HFFc6 (cell line): ENCODE data around the gene SBNO2. TPM values are rescaled to one million over a fixed set of nuclear protein-coding genes. Genes with fewer than 3 reads are reported as not detected.

ENCODE experiments used
- DNase-seq: peaks from one replicate; pipeline ENCODE4 v3.0.0-alpha.2; 2018
- H3K27ac Mint-ChIP-seq: 2 replicates; pipeline ENCODE4 v1.8.0; 2020; ENCODE audit warnings: mild to moderate bottlenecking, mixed read lengths
- H3K27me3 Mint-ChIP-seq: 2 replicates; pipeline ENCODE4 v1.8.0; 2021; ENCODE audit warnings: mild to moderate bottlenecking, moderate library complexity, mixed read lengths; ENCODE audit not compliant: insufficient read depth
- H3K36me3 Mint-ChIP-seq: 2 replicates; pipeline ENCODE4 v1.8.0; 2021; ENCODE audit warnings: low read depth, mixed read lengths
- H3K4me1 Mint-ChIP-seq: 2 replicates; pipeline ENCODE4 v1.8.0; 2020; ENCODE audit warnings: low read depth, mixed read lengths
- H3K4me3 Mint-ChIP-seq: 2 replicates; pipeline ENCODE4 v1.8.0; 2020; ENCODE audit warnings: mild to moderate bottlenecking, moderate library complexity, mixed read lengths
- H3K9me3 Mint-ChIP-seq: 2 replicates; pipeline ENCODE4 v1.8.0; 2020; ENCODE audit warnings: mild to moderate bottlenecking, mixed read lengths
- total RNA-seq, 6 experiments: library from RNA; stranded (reverse); fragmentation: NEBNext Ultra II Directional; extraction: Animal tissue kit (Norgen Biotek cat#: 25700); gene quantifications; 2 replicates in 1 of 6; 3 replicates in 5 of 6; pipeline ENCODE4 v1.2.3, GENCODE V29; 2021
- TF ChIP-seq, protein P1 (sequence below): fragments of 200-600 bp; sonication (generic); IDR thresholded peaks from 2 replicates; pipeline ENCODE4 v1.5.0; 2021; ENCODE audit warnings: antibody characterized with exemption, mild to moderate bottlenecking

SBNO2 gene
- total RNA-seq, 6 experiments from 2014 or later = 33.7 to 49.8 (median 41.5) TPM

DNA sequence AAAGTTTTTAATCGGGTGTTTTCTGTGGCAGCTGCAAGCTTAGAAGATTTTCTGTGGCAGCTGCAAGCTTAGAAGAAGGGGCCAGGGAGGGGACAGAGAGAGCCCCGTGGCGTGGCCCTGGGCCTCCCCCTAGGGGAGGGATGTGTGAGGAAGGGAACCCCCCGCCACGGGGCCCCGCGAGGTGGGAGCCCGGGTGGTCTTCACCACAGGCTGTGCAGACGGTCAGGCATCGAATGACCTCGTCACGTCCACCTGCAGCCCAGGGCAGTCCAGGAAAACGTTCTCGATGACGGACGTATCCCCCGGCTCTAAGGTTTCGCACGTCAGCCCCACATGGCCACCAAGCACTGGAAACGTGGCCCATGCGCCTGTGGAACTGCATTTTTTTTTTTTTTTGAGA, 87.5 kb downstream of the SBNO2 start:
- Mint-ChIP-seq H3K27me3 (no peaks in the 10 kb centered on the region; the same call in 1 of the 2 replicates), H3K36me3 (no peaks in the 10 kb centered on the region)

DNA sequence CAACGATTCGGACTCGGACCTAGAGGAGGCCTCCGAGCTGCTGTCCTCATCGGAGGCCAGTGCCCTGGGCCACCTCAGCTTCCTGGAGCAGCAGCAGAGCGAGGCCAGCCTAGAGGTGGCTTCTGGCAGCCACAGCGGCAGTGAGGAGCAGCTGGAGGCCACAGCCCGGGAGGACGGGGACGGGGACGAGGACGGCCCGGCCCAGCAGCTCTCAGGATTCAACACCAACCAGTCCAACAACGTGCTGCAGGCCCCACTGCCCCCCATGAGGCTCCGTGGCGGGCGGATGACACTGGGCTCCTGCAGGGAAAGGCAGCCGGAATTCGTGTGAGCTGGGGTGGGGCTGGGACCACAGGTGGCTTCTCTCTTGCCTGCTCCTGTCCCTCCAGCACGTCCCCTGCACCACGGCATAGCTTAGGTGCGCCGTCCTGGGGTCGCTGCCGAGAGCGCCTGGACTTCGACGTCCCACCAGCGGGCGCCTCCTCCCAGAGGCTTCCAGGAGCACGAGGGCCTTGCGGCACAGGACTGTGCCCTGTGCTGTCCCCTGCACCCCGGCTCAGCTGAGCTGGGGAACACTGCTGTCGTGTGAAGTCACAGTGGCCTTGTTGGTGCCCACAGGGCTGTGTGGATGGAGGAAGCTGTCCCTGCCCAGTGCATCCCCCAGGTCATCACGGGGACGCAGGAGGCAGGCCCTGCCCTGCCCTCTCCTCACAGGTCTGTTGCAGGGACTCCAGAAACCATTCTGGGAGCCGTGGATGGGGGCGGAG, 88.2 kb downstream of the SBNO2 start:
- H3K27ac Mint-ChIP-seq = no peak overlapping the region
- no peaks in the 10 kb centered on the region for H3K4me1 Mint-ChIP-seq
- no peak for DNase-seq
- TF ChIP-seq, protein P1, sequence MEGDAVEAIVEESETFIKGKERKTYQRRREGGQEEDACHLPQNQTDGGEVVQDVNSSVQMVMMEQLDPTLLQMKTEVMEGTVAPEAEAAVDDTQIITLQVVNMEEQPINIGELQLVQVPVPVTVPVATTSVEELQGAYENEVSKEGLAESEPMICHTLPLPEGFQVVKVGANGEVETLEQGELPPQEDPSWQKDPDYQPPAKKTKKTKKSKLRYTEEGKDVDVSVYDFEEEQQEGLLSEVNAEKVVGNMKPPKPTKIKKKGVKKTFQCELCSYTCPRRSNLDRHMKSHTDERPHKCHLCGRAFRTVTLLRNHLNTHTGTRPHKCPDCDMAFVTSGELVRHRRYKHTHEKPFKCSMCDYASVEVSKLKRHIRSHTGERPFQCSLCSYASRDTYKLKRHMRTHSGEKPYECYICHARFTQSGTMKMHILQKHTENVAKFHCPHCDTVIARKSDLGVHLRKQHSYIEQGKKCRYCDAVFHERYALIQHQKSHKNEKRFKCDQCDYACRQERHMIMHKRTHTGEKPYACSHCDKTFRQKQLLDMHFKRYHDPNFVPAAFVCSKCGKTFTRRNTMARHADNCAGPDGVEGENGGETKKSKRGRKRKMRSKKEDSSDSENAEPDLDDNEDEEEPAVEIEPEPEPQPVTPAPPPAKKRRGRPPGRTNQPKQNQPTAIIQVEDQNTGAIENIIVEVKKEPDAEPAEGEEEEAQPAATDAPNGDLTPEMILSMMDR = no peak
- H3K4me3 Mint-ChIP-seq = no peak overlapping the region
- no peaks in the 10 kb centered on the region for H3K36me3 Mint-ChIP-seq
- no peaks in the 10 kb centered on the region; the same call in 1 of the 2 replicates for H3K27me3 Mint-ChIP-seq
- H3K9me3 Mint-ChIP-seq = no peaks in the 10 kb centered on the region

More for the DNA sequence above, 87.5 kb downstream of the SBNO2 start:
- TF ChIP-seq, protein P1 = no peak
- H3K4me3 Mint-ChIP-seq = no peak overlapping the region
- no peak overlapping the region for H3K27ac Mint-ChIP-seq
- no peak for DNase-seq
- no peaks in the 10 kb centered on the region for H3K9me3 Mint-ChIP-seq
- H3K4me1 Mint-ChIP-seq = no peaks in the 10 kb centered on the region

- no peaks in the 10 kb centered on the region; the same call in 1 of the 2 replicates for H3K27me3 Mint-ChIP-seq
- H3K4me3 Mint-ChIP-seq = no peak overlapping the region
- no peaks in the 10 kb centered on the region for H3K9me3 Mint-ChIP-seq
- no peak for DNase-seq
- no peaks in the 10 kb centered on the region for H3K36me3 Mint-ChIP-seq
- no peaks in the 10 kb centered on the region for H3K4me1 Mint-ChIP-seq
- H3K27ac Mint-ChIP-seq = no peak overlapping the region; the same call in 1 of the 2 replicates
- TF ChIP-seq, protein P1 = no peak
Observed at GRCh38 chr19:1085053-1085658, 88.9 kb downstream of the SBNO2 start.

GRCh38 chr19:1084024-1084868, 89.8 kb downstream of the SBNO2 start:
- Mint-ChIP-seq H3K9me3 (no peaks in the 10 kb centered on the region), H3K27me3 (no peaks in the 10 kb centered on the region; the same call in 1 of the 2 replicates), H3K27ac (no peak overlapping the region), H3K36me3 (no peaks in the 10 kb centered on the region), H3K4me1 (no peaks in the 10 kb centered on the region), H3K4me3 (no peak overlapping the region)
- TF ChIP-seq, protein P1 = no peak
- DNase-seq = no peak

DNA sequence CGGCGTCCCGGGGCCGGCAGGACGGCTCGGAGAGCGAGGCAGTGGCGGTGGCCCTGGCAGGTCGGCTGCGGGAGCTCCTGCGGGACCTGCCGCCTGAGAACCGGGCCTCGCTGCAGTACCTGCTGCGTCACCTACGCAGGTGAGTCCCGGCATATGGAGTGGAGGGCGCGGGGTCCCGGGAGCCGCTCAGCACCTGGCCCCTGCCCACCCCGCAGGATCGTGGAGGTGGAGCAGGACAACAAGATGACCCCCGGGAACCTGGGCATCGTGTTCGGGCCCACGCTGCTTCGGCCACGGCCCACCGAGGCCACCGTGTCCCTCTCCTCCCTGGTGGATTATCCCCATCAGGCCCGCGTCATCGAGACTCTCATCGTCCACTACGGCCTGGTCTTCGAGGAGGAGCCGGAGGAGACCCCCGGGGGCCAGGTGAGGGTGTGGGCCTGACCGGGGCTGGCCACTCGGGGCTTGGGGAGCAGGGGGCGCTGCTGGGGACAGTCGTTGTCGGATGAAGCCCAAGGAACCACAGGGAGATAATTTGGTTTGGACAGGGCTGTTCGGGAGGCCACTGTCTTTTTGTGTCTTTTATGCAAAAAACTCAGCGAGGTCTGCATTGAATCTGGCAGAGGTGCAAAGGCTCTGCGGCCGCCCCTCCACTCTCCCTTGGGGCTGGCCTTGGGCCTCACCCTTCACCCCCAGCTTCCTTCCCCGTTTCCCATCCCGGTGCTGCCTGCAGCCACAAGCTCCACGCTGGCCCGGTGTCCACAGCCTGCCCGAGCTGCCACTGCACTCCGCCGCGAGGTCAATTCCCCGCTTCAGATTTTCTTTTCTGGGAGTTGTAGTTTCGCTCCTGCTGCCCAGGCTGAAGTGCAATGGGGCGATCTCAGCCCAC, 90.9 kb downstream of the SBNO2 start:
- Mint-ChIP-seq H3K36me3 (no peaks in the 10 kb centered on the region), H3K4me3 (no peak overlapping the region), H3K4me1 (no peaks in the 10 kb centered on the region), H3K27me3 (no peaks in the 10 kb centered on the region; the same call in 1 of the 2 replicates), H3K27ac (no peak overlapping the region), H3K9me3 (no peaks in the 10 kb centered on the region)
- TF ChIP-seq, protein P1 = no peak
- DNase-seq = no peak
